SU-DHL-6 (cell line): ENCODE data around the gene CNR2.
"Not testable (repeated sequence)": the region's sequence is repeated elsewhere in the genome, so short reads cannot be mapped to it uniquely, and the experiment has no call there.

ENCODE experiments used
- H2AFZ ChIP-seq: fragments of 200-600 bp; sonication (generic); 2 replicates; pipeline ENCODE4 v1.6.1; 2014; ENCODE audit warnings: low read depth, mild to moderate bottlenecking, moderate library complexity, mixed read lengths, antibody characterized with exemption, low read length; ENCODE audit not compliant: severe bottlenecking
- H3F3A ChIP-seq: fragments of 200-600 bp; shearing (Covaris generic); 2 replicates; pipeline ENCODE4 v1.6.0; 2016; ENCODE audit warnings: antibody characterized with exemption, mild to moderate bottlenecking; ENCODE audit not compliant: insufficient read depth
- H3K27ac ChIP-seq: fragments of 200-600 bp; sonication (generic); 2 replicates; pipeline ENCODE4 v1.5.1; 2016; ENCODE audit warnings: low read depth, mild to moderate bottlenecking, low read length, moderate library complexity, mixed read lengths
- H3K27me3 ChIP-seq: fragments of 200-600 bp; sonication (generic), shearing (Covaris generic); 2 replicates; pipeline ENCODE4 v1.6.0; 2014; ENCODE audit warnings: mild to moderate bottlenecking, low read length
- H3K36me3 ChIP-seq: fragments of 200-600 bp; sonication (generic); 2 replicates; pipeline ENCODE4 v1.6.1; 2014; ENCODE audit warnings: mild to moderate bottlenecking, low read length, mixed read lengths
- H3K4me2 ChIP-seq: fragments of 300-600, 200-600 bp; shearing (Covaris generic), sonication (generic); 2 replicates; pipeline ENCODE4 v1.6.0; 2014; ENCODE audit warnings: low read length, low read depth, mild to moderate bottlenecking; ENCODE audit not compliant: poor library complexity, severe bottlenecking
- H3K4me3 ChIP-seq: fragments of 200-600 bp; sonication (generic); 2 replicates; pipeline ENCODE4 v1.5.1; 2014; ENCODE audit warnings: antibody characterized with exemption, low read length, mild to moderate bottlenecking, mixed read lengths; ENCODE audit not compliant: insufficient read depth, poor library complexity, severe bottlenecking
- H3K79me2 ChIP-seq: fragments of 200-600 bp; sonication (generic); 2 replicates; pipeline ENCODE4 v1.6.1; 2014; ENCODE audit warnings: mild to moderate bottlenecking, low read length, moderate library complexity; ENCODE audit not compliant: insufficient read depth
- H3K9ac ChIP-seq: fragments of 200-600 bp; sonication (generic); 2 replicates; pipeline ENCODE4 v1.7.0; 2014; ENCODE audit warnings: mild to moderate bottlenecking, low read length
- H3K9me2 ChIP-seq: fragments of 200-600 bp; sonication (generic); replicated peaks from 2 replicates; pipeline ENCODE4 v1.6.1; 2014; ENCODE audit warnings: low read length; ENCODE audit not compliant: insufficient read depth
- H3K9me3 ChIP-seq: fragments of 200-600 bp; sonication (generic); 2 replicates; pipeline ENCODE4 v1.6.1; 2014; ENCODE audit warnings: low read length, mixed read lengths; ENCODE audit not compliant: insufficient read depth
- H4K20me1 ChIP-seq: fragments of 200-600 bp; sonication (generic); 2 replicates; pipeline ENCODE4 v1.6.1; 2014; ENCODE audit warnings: low read depth, mild to moderate bottlenecking, antibody characterized with exemption, low read length, moderate library complexity, mixed read lengths
- CTCF ChIP-seq: fragments of 200-600 bp; sonication (generic); IDR thresholded peaks from one replicate; pipeline ENCODE4 v1.5.1; 2017; ENCODE audit warnings: antibody characterized with exemption, mild to moderate bottlenecking, low read length, moderate library complexity; ENCODE audit not compliant: insufficient read depth, poor library complexity, severe bottlenecking
- EZH2phosphoT487 ChIP-seq: fragments of 200-600 bp; sonication (generic), shearing (Covaris generic); conservative IDR thresholded peaks from 2 replicates; pipeline ENCODE4 v1.6.1; 2018; ENCODE audit warnings: mild to moderate bottlenecking, antibody characterized with exemption, low read length, moderate library complexity, mixed read lengths

Gene CNR2

GRCh38 chr1:23838401-23838866 is 74.7 kb downstream of the CNR2 start:
- no peak for TF ChIP-seq EZH2phosphoT487
- no peak for TF ChIP-seq CTCF
- H4K20me1 ChIP-seq = no peaks in the 10 kb centered on the region
- peak overlapping the region; percentile 42 for H3K4me3 ChIP-seq
- H3K4me2 ChIP-seq = peak overlapping the region; percentile 98
- H2AFZ ChIP-seq = peak overlapping the region; percentile 90
- H3K36me3 ChIP-seq = no peaks in the 10 kb centered on the region
- H3K9me3 ChIP-seq = no peaks in the 10 kb centered on the region
- no peaks in the 10 kb centered on the region for H3K9me2 ChIP-seq
- H3K9ac ChIP-seq = peak overlapping the region; percentile 37
- no peaks in the 10 kb centered on the region for H3K79me2 ChIP-seq
- H3F3A ChIP-seq = peaks cover 11% of the 10 kb centered on the region; the same call in 1 of the 2 replicates
- peak overlapping the region; percentile 48; the same call in 1 of the 2 replicates for H3K27ac ChIP-seq
- no peaks in the 10 kb centered on the region for H3K27me3 ChIP-seq

GRCh38 chr1:23837908-23838307 is 75.3 kb downstream of the CNR2 start:
- Histone ChIP-seq H3K27me3 (no peaks in the 10 kb centered on the region), H3K9me2 (no peaks in the 10 kb centered on the region), H3F3A (peaks cover 9% of the 10 kb centered on the region; the same call in 1 of the 2 replicates), H2AFZ (peak overlapping the region; percentile 90), H3K27ac (no peak overlapping the region), H3K4me2 (peak overlapping the region; percentile 98), H4K20me1 (no peaks in the 10 kb centered on the region), H3K9me3 (no peaks in the 10 kb centered on the region), H3K79me2 (no peaks in the 10 kb centered on the region), H3K9ac (peak overlapping the region; percentile 37), H3K36me3 (no peaks in the 10 kb centered on the region), H3K4me3 (no peak overlapping the region)
- no peak for TF ChIP-seq EZH2phosphoT487
- no peak for TF ChIP-seq CTCF

- Histone ChIP-seq H3K27me3 (no peaks in the 10 kb centered on the region), H3K36me3 (no peaks in the 10 kb centered on the region), H3K4me3 (no peak overlapping the region), H3K4me2 (no peak overlapping the region), H3K9ac (no peak overlapping the region), H2AFZ (no peak overlapping the region), H3K27ac (no peak overlapping the region), H3K79me2 (no peaks in the 10 kb centered on the region), H4K20me1 (no peaks in the 10 kb centered on the region), H3K9me2 (no peaks in the 10 kb centered on the region), H3F3A (peaks cover 9% of the 10 kb centered on the region; the same call in 1 of the 2 replicates), H3K9me3 (no peaks in the 10 kb centered on the region)
- TF ChIP-seq CTCF = no peak
- TF ChIP-seq EZH2phosphoT487 = no peak
Measured at GRCh38 chr1:23836037-23836436, 77.1 kb downstream of the CNR2 start.

- not testable (repeated sequence) for H4K20me1 ChIP-seq, H3K9ac ChIP-seq, H3K27me3 ChIP-seq, H3K4me2 ChIP-seq, H3K79me2 ChIP-seq, H3K36me3 ChIP-seq, H3K9me2 ChIP-seq, H2AFZ ChIP-seq, H3K9me3 ChIP-seq, H3F3A ChIP-seq, H3K27ac ChIP-seq, H3K4me3 ChIP-seq
Measured at GRCh38 chr1:23834156-23834555, 79.0 kb downstream of the CNR2 start.
